Measurements from ENCODE around the gene SERPINB6.

GRCh38 chr6:2953098-2953497 is 18.3 kb downstream of the SERPINB6 start:
- TF ChIP-seq POLR2A (IDR thresholded peaks at IDR 0.05; ENCODE audit: low read length), result no peak
- TF ChIP-seq CTCF (IDR thresholded peaks at IDR 0.05), result no peak
- no peak for TF ChIP-seq CEBPB (IDR thresholded peaks at IDR 0.05)
- no peak for TF ChIP-seq RFX5 (IDR thresholded peaks at IDR 0.05)

Data from A549 (cell line).